H9 (cell line): ENCODE results near the gene PPM1H. TPM values are rescaled to one million over a fixed set of nuclear protein-coding genes. Genes with fewer than 3 reads are reported as not detected.

Experiments
- DNase-seq: peaks from one replicate; pipeline ENCODE4 v3.0.0-alpha.2; 2017
- H2AFZ ChIP-seq: one replicate; pipeline ENCODE4 v1.6.1; 2013; ENCODE audit warnings: mild to moderate bottlenecking, low read length, control low read depth, moderate library complexity
- H2AK5ac ChIP-seq: 2 replicates; pipeline ENCODE4 v1.6.1; 2013; ENCODE audit warnings: low read length, control low read depth, mixed read lengths; ENCODE audit not compliant: insufficient read length
- H2BK120ac ChIP-seq: one replicate; pipeline ENCODE4 v1.6.1; 2013; ENCODE audit warnings: low read depth, mild to moderate bottlenecking, low read length, control low read depth, inconsistent platforms; ENCODE audit not compliant: poor library complexity, severe bottlenecking
- H2BK12ac ChIP-seq: 2 replicates; pipeline ENCODE4 v1.6.1; 2013; ENCODE audit warnings: low read length, control low read depth, mixed read lengths, low read depth; ENCODE audit not compliant: insufficient read length
- H2BK15ac ChIP-seq: 2 replicates; pipeline ENCODE4 v1.6.1; 2013; ENCODE audit warnings: low read depth, low read length, control low read depth
- H2BK20ac ChIP-seq: one replicate; pipeline ENCODE4 v1.6.1; 2013; ENCODE audit warnings: low read depth, mild to moderate bottlenecking, low read length, control low read depth, inconsistent platforms; ENCODE audit not compliant: poor library complexity, severe bottlenecking
- H2BK5ac ChIP-seq: 2 replicates; pipeline ENCODE4 v1.6.1; 2013; ENCODE audit warnings: low read length, control low read depth, mixed read lengths; ENCODE audit not compliant: insufficient read length
- H3K14ac ChIP-seq: 2 replicates; pipeline ENCODE4 v1.6.1; 2013; ENCODE audit warnings: low read length, control low read depth; ENCODE audit not compliant: insufficient read depth
- H3K18ac ChIP-seq: 2 replicates; pipeline ENCODE4 v1.6.1; 2013; ENCODE audit warnings: low read depth, mild to moderate bottlenecking, mixed read lengths, low read length, control low read depth; ENCODE audit not compliant: insufficient read length
- H3K23ac ChIP-seq: 2 replicates; pipeline ENCODE4 v1.6.1; 2013; ENCODE audit warnings: low read length, control low read depth, mixed read lengths, low read depth; ENCODE audit not compliant: insufficient read length
- H3K23me2 ChIP-seq: 2 replicates; pipeline ENCODE4 v1.6.1; 2013; ENCODE audit warnings: low read depth, mild to moderate bottlenecking, mixed read lengths, low read length, control low read depth; ENCODE audit not compliant: insufficient read length, poor library complexity, severe bottlenecking
- H3K27ac ChIP-seq: 2 replicates; pipeline ENCODE4 v1.5.1; 2013; ENCODE audit warnings: low read length, control low read depth, mixed read lengths, low read depth; ENCODE audit not compliant: insufficient read length
- H3K27me3 ChIP-seq: 2 replicates; pipeline ENCODE4 v1.6.1; 2013; ENCODE audit warnings: low read length, control low read depth, inconsistent platforms; ENCODE audit not compliant: insufficient read depth
- H3K4ac ChIP-seq: 2 replicates; pipeline ENCODE4 v1.6.1; 2013; ENCODE audit warnings: low read depth, mild to moderate bottlenecking, control low read depth, inconsistent platforms, low read length, moderate library complexity
- H3K4me1 ChIP-seq: 2 replicates; pipeline ENCODE4 v1.6.1; 2013; ENCODE audit warnings: low read length, control low read depth, inconsistent platforms; ENCODE audit not compliant: insufficient read depth
- H3K4me2 ChIP-seq: 2 replicates; pipeline ENCODE4 v1.6.1; 2013; ENCODE audit warnings: low read length, control low read depth, mixed read lengths; ENCODE audit not compliant: insufficient read length, insufficient read depth
- H3K56ac ChIP-seq: 2 replicates; pipeline ENCODE4 v1.6.1; 2013; ENCODE audit warnings: low read depth, mild to moderate bottlenecking, mixed read lengths, low read length, control low read depth; ENCODE audit not compliant: insufficient read length
- H3K79me1 ChIP-seq: 2 replicates; pipeline ENCODE4 v1.6.1; 2013; ENCODE audit warnings: low read depth, mild to moderate bottlenecking, moderate library complexity, low read length, control low read depth, inconsistent platforms; ENCODE audit not compliant: insufficient read depth, poor library complexity, severe bottlenecking
- H3K79me2 ChIP-seq: 2 replicates; pipeline ENCODE4 v1.6.1; 2013; ENCODE audit warnings: low read length, control low read depth, inconsistent platforms; ENCODE audit not compliant: insufficient read depth
- H3K9ac ChIP-seq: 2 replicates; pipeline ENCODE4 v1.6.1; 2013; ENCODE audit warnings: low read length, control low read depth, mixed read lengths; ENCODE audit not compliant: insufficient read length; ENCODE audit errors: extremely low read depth
- H3K9me3 ChIP-seq: one replicate; pipeline ENCODE4 v1.6.1; 2013; ENCODE audit warnings: low read depth, low read length, inconsistent platforms; ENCODE audit not compliant: control insufficient read depth
- H3T11ph ChIP-seq: one replicate; pipeline ENCODE4 v1.6.1; 2013; ENCODE audit warnings: mild to moderate bottlenecking, low read length, control low read depth, inconsistent platforms
- H4K20me1 ChIP-seq: one replicate; pipeline ENCODE4 v1.6.1; 2013; ENCODE audit not compliant: control insufficient read depth, insufficient read length, insufficient read depth
- H4K5ac ChIP-seq: 2 replicates; pipeline ENCODE4 v1.6.1; 2013; ENCODE audit warnings: low read depth, mild to moderate bottlenecking, mixed read lengths, low read length, control low read depth; ENCODE audit not compliant: insufficient read length
- H4K8ac ChIP-seq: replicated peaks from 2 replicates; pipeline ENCODE4 v1.6.1; 2013; ENCODE audit warnings: low read length, control low read depth, mixed read lengths, low read depth; ENCODE audit not compliant: insufficient read length
- H4K91ac ChIP-seq: 2 replicates; pipeline ENCODE4 v1.6.1; 2013; ENCODE audit warnings: low read depth, mild to moderate bottlenecking, moderate library complexity, mixed read lengths, low read length, control low read depth; ENCODE audit not compliant: insufficient read length
- H3K27ac Mint-ChIP-seq, 3 experiments: 2 replicates in 2 of 3; 3 replicates in 1 of 3; pipeline ENCODE4 v1.8.0; 2020 to 2021; ENCODE audit warnings: mixed read lengths in 3 of 3, mild to moderate bottlenecking in 1 of 3, moderate library complexity in 1 of 3
- H3K27me3 Mint-ChIP-seq: 2 replicates; pipeline ENCODE4 v1.8.0; 2021; ENCODE audit warnings: low read depth, mild to moderate bottlenecking, moderate library complexity, mixed read lengths
- H3K36me3 Mint-ChIP-seq, 3 experiments: 2 replicates in 2 of 3; 3 replicates in 1 of 3; pipeline ENCODE4 v1.8.0; 2020 to 2021; ENCODE audit warnings: low read depth in 3 of 3, mixed read lengths in 3 of 3; ENCODE audit not compliant: insufficient read depth in 1 of 3
- H3K4me1 Mint-ChIP-seq, 2 experiments: 2 replicates each; pipeline ENCODE4 v1.8.0; 2020; ENCODE audit warnings: mixed read lengths in 2 of 2
- H3K4me3 Mint-ChIP-seq, 2 experiments: 2 replicates in 1 of 2; 3 replicates in 1 of 2; pipeline ENCODE4 v1.8.0; 2020 to 2021; ENCODE audit warnings: mild to moderate bottlenecking in 2 of 2, mixed read lengths in 2 of 2, moderate library complexity in 1 of 2
- H3K9me3 Mint-ChIP-seq, 2 experiments: 2 replicates in 1 of 2; 3 replicates in 1 of 2; pipeline ENCODE4 v1.8.0; 2020; ENCODE audit warnings: mild to moderate bottlenecking in 2 of 2, mixed read lengths in 2 of 2, moderate library complexity in 1 of 2
- WGBS: extraction: QIAGEN DNeasy Blood & Tissue Kit; methylation state at CpG from one replicate; pipeline ENCODE4 v1.1.7; 2013; ENCODE audit warnings: missing lambda C conversion rate, low lambda C conversion rate, mixed read lengths; ENCODE audit not compliant: insufficient read length; ENCODE audit errors: extremely low coverage; 5-methylcytosine and 5-hydroxymethylcytosine counted together
- total RNA-seq: library from RNA; stranded (reverse); gene quantifications from 2 replicates; pipeline ENCODE4 v1.2.1, GENCODE V29; 2021
- TF ChIP-seq, protein P1 (sequence below): fragments of 200-600 bp; sonication (generic); conservative IDR thresholded peaks from 3 replicates; pipeline ENCODE4 v1.8.0; 2021; ENCODE audit warnings: antibody characterized with exemption, mild to moderate bottlenecking

Gene PPM1H
- total RNA-seq, 1 experiment from 2014 or later: 22.1 TPM

GRCh38 chr12:62959745-62960144 lies 24.8 kb upstream of the PPM1H start:
- Histone ChIP-seq H2BK120ac (no peak overlapping the region), H3K79me1 (no peaks in the 10 kb centered on the region), H3T11ph (no peak overlapping the region), H2BK12ac (no peak overlapping the region), H3K9me3 (no peaks in the 10 kb centered on the region), H4K20me1 (no peaks in the 10 kb centered on the region), H3K18ac (no peak overlapping the region), H3K4ac (no peak overlapping the region), H2BK5ac (no peak overlapping the region), H3K27ac (no peak overlapping the region), H3K23me2 (no peaks in the 10 kb centered on the region), H2BK20ac (no peak overlapping the region), H3K14ac (no peak overlapping the region), H4K8ac (no peak overlapping the region), H4K5ac (no peak overlapping the region), H2AFZ (no peak overlapping the region), H3K79me2 (no peaks in the 10 kb centered on the region), H3K9ac (no peak overlapping the region), H3K4me1 (no peaks in the 10 kb centered on the region; the same call in 1 of the 2 replicates), H3K56ac (no peak overlapping the region), H3K23ac (no peak overlapping the region), H2AK5ac (no peak overlapping the region), H4K91ac (no peak overlapping the region), H3K27me3 (no peaks in the 10 kb centered on the region), H2BK15ac (no peak overlapping the region), H3K4me2 (no peak overlapping the region)
- Mint-ChIP-seq H3K36me3 (no peaks in the 10 kb centered on the region; a peak in 1 of 7 replicates), H3K27me3 (peaks cover 5% of the 10 kb centered on the region), H3K4me3 (no peak overlapping the region), H3K27ac (no peak overlapping the region), H3K4me1 (peaks cover 19 to 33% of the 10 kb centered on the region in 2 experiments), H3K9me3 (no peaks in the 10 kb centered on the region)
- no CpG with 5 or more reads among the region's 8 CpGs for WGBS
- TF ChIP-seq, protein P1, sequence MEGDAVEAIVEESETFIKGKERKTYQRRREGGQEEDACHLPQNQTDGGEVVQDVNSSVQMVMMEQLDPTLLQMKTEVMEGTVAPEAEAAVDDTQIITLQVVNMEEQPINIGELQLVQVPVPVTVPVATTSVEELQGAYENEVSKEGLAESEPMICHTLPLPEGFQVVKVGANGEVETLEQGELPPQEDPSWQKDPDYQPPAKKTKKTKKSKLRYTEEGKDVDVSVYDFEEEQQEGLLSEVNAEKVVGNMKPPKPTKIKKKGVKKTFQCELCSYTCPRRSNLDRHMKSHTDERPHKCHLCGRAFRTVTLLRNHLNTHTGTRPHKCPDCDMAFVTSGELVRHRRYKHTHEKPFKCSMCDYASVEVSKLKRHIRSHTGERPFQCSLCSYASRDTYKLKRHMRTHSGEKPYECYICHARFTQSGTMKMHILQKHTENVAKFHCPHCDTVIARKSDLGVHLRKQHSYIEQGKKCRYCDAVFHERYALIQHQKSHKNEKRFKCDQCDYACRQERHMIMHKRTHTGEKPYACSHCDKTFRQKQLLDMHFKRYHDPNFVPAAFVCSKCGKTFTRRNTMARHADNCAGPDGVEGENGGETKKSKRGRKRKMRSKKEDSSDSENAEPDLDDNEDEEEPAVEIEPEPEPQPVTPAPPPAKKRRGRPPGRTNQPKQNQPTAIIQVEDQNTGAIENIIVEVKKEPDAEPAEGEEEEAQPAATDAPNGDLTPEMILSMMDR: no peak
- DNase-seq: no peak
